H1 (cell line): ENCODE measurements around the gene PITRM1. TPM values are rescaled to one million over a fixed set of nuclear protein-coding genes. Genes with fewer than 3 reads are reported as not detected.

Experiments used
- CTCF ChIA-PET: fragments of 300-600 bp; sonication (Branson Sonifier 250); formaldehyde crosslinking; loops from one replicate; lab custom pipeline; 2021; ENCODE audit not compliant: partially characterized antibody; lab: Charles Lee
- POLR2A ChIA-PET: fragments of 300-600 bp; sonication (Branson Sonifier 250); formaldehyde crosslinking; loops from one replicate; lab custom pipeline; 2021; ENCODE audit warnings: inconsistent platforms; ENCODE audit not compliant: partially characterized antibody; lab: Charles Lee
- DNase-seq, 2 experiments: peaks; one replicate each; pipeline versions ENCODE4 v3.0.0 to v3.0.0-alpha.2; 2010 to 2022; ENCODE audit warnings: low spot score in 2 of 2, low read depth in 1 of 2, mixed read lengths in 1 of 2
- FAIRE-seq: peaks from 2 replicates; lab custom pipeline; 2011; peaks lifted over from hg19 to GRCh38; lab: Jason Lieb, UNC
- H2AFZ ChIP-seq: 2 replicates; pipeline ENCODE4 v1.8.1; 2012; ENCODE audit warnings: low read length, inconsistent platforms
- H2AK5ac ChIP-seq: 2 replicates; pipeline ENCODE4 v1.6.1; 2013; ENCODE audit warnings: low read depth, low read length
- H2BK120ac ChIP-seq: replicated peaks from 2 replicates; pipeline ENCODE3; 2013; ENCODE audit warnings: low read depth, low read length, inconsistent platforms
- H2BK12ac ChIP-seq: 2 replicates; pipeline ENCODE4 v1.6.1; 2013; ENCODE audit warnings: low read depth, low read length
- H2BK15ac ChIP-seq: 2 replicates; pipeline ENCODE4 v1.6.1; 2013; ENCODE audit warnings: low read length
- H2BK20ac ChIP-seq: 2 replicates; pipeline ENCODE4 v1.6.1; 2013; ENCODE audit warnings: low read length
- H2BK5ac ChIP-seq: 2 replicates; pipeline ENCODE4 v1.6.1; 2013; ENCODE audit warnings: low read depth, low read length
- H3K14ac ChIP-seq: 2 replicates; pipeline ENCODE4 v1.6.1; 2013; ENCODE audit warnings: inconsistent platforms; ENCODE audit not compliant: insufficient read length
- H3K18ac ChIP-seq: 2 replicates; pipeline ENCODE4 v1.6.1; 2013; ENCODE audit warnings: low read length; ENCODE audit errors: extremely low read depth
- H3K23ac ChIP-seq: 2 replicates; pipeline ENCODE4 v1.6.1; 2013; ENCODE audit warnings: inconsistent platforms; ENCODE audit not compliant: insufficient read length
- H3K23me2 ChIP-seq: 2 replicates; pipeline ENCODE4 v1.6.1; 2013; ENCODE audit warnings: low read depth, low read length
- H3K27ac ChIP-seq: 2 replicates; pipeline ENCODE4 v1.6.1; 2011; ENCODE audit warnings: low read depth, low read length, inconsistent platforms
- H3K27me3 ChIP-seq, 4 experiments: replicated peaks in 1 of 4; 1 replicate in 1 of 4; 2 replicates in 3 of 4; pipeline versions ENCODE4 v1.6.1 to v1.8.1; 2011 to 2013; ENCODE audit warnings: low read length in 3 of 4, mild to moderate bottlenecking in 3 of 4, inconsistent platforms in 2 of 4, mixed read lengths in 2 of 4, moderate library complexity in 1 of 4; ENCODE audit not compliant: control insufficient read depth in 3 of 4, insufficient read depth in 3 of 4; ENCODE audit errors: extremely low read depth in 1 of 4
- H3K36me3 ChIP-seq, 4 experiments: 2 replicates each; pipeline versions ENCODE4 v1.6.1 to v1.8.1; 2011 to 2013; ENCODE audit warnings: mild to moderate bottlenecking in 4 of 4, low read length in 3 of 4, moderate library complexity in 2 of 4, control low read depth in 1 of 4, inconsistent platforms in 1 of 4; ENCODE audit not compliant: insufficient read depth in 4 of 4, control insufficient read depth in 2 of 4
- H3K4ac ChIP-seq: replicated peaks from 2 replicates; pipeline ENCODE3; 2013; ENCODE audit warnings: low read length, low read depth, mixed read lengths, inconsistent platforms; ENCODE audit not compliant: insufficient read length
- H3K4me1 ChIP-seq, 4 experiments: replicated peaks in 1 of 4; 1 replicate in 1 of 4; 2 replicates in 3 of 4; pipeline versions ENCODE4 v1.6.1 to v1.8.1; 2011 to 2013; ENCODE audit warnings: low read length in 3 of 4, inconsistent platforms in 2 of 4, mixed read lengths in 1 of 4; ENCODE audit not compliant: insufficient read depth in 4 of 4, control insufficient read depth in 3 of 4
- H3K4me2 ChIP-seq, 2 experiments: 2 replicates each; pipeline versions ENCODE4 v1.6.1 to v1.8.1; 2011 to 2013; ENCODE audit warnings: low read depth in 2 of 2, low read length in 2 of 2, control low read depth in 1 of 2, inconsistent platforms in 1 of 2, mild to moderate bottlenecking in 1 of 2; ENCODE audit not compliant: insufficient read depth in 1 of 2
- H3K4me3 ChIP-seq, 4 experiments: fragments of 200-600, 300-600 bp in 1 of 4; sonication (generic), shearing (Covaris generic), sonication (Bioruptor Twin) in 1 of 4; 2 replicates each; pipeline versions ENCODE4 v1.5.1 to v1.8.1; 2011 to 2016; ENCODE audit warnings: low read length in 4 of 4, low read depth in 3 of 4, control low read depth in 2 of 4, inconsistent platforms in 2 of 4, mild to moderate bottlenecking in 2 of 4, mixed read lengths in 1 of 4, moderate library complexity in 1 of 4; ENCODE audit not compliant: insufficient read depth in 2 of 4; ENCODE audit errors: extremely low read depth in 1 of 4
- H3K56ac ChIP-seq: replicated peaks from 2 replicates; pipeline ENCODE3; 2013; ENCODE audit warnings: low read depth, mild to moderate bottlenecking, mixed read lengths, low read length, inconsistent platforms; ENCODE audit not compliant: insufficient read length
- H3K79me1 ChIP-seq: 2 replicates; pipeline ENCODE4 v1.6.1; 2013; ENCODE audit warnings: low read depth, low read length, control low read depth
- H3K79me2 ChIP-seq, 2 experiments: 2 replicates each; pipeline versions ENCODE4 v1.6.1 to v1.8.1; 2012 to 2013; ENCODE audit warnings: low read length in 2 of 2, mild to moderate bottlenecking in 2 of 2, inconsistent platforms in 1 of 2; ENCODE audit not compliant: insufficient read depth in 2 of 2, control insufficient read depth in 1 of 2
- H3K9ac ChIP-seq, 4 experiments: replicated peaks in 1 of 4; 1 replicate in 1 of 4; 2 replicates in 3 of 4; pipeline versions ENCODE4 v1.6.1 to v1.8.1; 2011 to 2013; ENCODE audit warnings: low read depth in 3 of 4, low read length in 3 of 4, control low read depth in 2 of 4, mild to moderate bottlenecking in 2 of 4, moderate library complexity in 2 of 4, inconsistent platforms in 1 of 4; ENCODE audit errors: extremely low read depth in 1 of 4
- H3K9me3 ChIP-seq, 2 experiments: 2 replicates each; pipeline versions ENCODE4 v1.6.1 to v1.8.1; 2012 to 2013; ENCODE audit warnings: mild to moderate bottlenecking in 2 of 2, moderate library complexity in 2 of 2, control low read depth in 1 of 2, inconsistent platforms in 1 of 2, low read depth in 1 of 2, low read length in 1 of 2, mixed read lengths in 1 of 2; ENCODE audit not compliant: insufficient read depth in 2 of 2
- H4K20me1 ChIP-seq, 2 experiments: replicated peaks in 1 of 2; 2 replicates each; pipeline versions ENCODE3 to v1.8.1; 2011 to 2013; ENCODE audit warnings: inconsistent platforms in 2 of 2, low read length in 2 of 2, mild to moderate bottlenecking in 1 of 2; ENCODE audit not compliant: insufficient read depth in 2 of 2, control insufficient read depth in 1 of 2
- H4K5ac ChIP-seq: 2 replicates; pipeline ENCODE4 v1.6.1; 2013; ENCODE audit warnings: low read length, low read depth, mixed read lengths, inconsistent platforms; ENCODE audit not compliant: insufficient read length
- H4K8ac ChIP-seq: 2 replicates; pipeline ENCODE4 v1.8.0; 2013; ENCODE audit warnings: mild to moderate bottlenecking, moderate library complexity, low read length, inconsistent platforms; ENCODE audit not compliant: insufficient read depth; ENCODE audit errors: extremely low read depth
- H4K91ac ChIP-seq: replicated peaks from 2 replicates; pipeline ENCODE3; 2013; ENCODE audit warnings: low read length, mixed read lengths, inconsistent platforms; ENCODE audit not compliant: insufficient read length
- MAFK ChIP-seq: IDR thresholded peaks from 2 replicates; pipeline ENCODE4 v1.6.1; 2012; ENCODE audit warnings: low read depth, mild to moderate bottlenecking, improper control_type of control experiment, low read length
- PHF8 ChIP-seq: fragments of 200-600 bp; sonication (generic); conservative IDR thresholded peaks from 2 replicates; pipeline ENCODE4 v1.7.1; 2012; ENCODE audit warnings: low read depth, mild to moderate bottlenecking, inconsistent platforms, low read length, moderate library complexity
- WGBS, 2 experiments: shearing (Covaris generic) in 1 of 2; methylation state at CpG; one replicate each; pipeline versions ENCODE4 v1.1.6 to v1.1.7; 2013 to 2015; ENCODE audit warnings: low lambda C conversion rate in 2 of 2, mixed read lengths in 2 of 2, inconsistent platforms in 1 of 2, low coverage in 1 of 2, missing lambda C conversion rate in 1 of 2; ENCODE audit not compliant: insufficient replicate concordance in 2 of 2, insufficient coverage in 1 of 2, insufficient read length in 1 of 2; ENCODE audit errors: extremely low coverage in 1 of 2, missing lambda C conversion rate in 1 of 2; 5-methylcytosine and 5-hydroxymethylcytosine counted together
- polyA plus RNA-seq, 7 experiments: library from polyadenylated mRNA; depleted of rRNA in 3 of 7; stranded (reverse) in 5 of 7; unstranded in 2 of 7; fragments of >200 nt in 5 of 7; fragments of 200-250 nt in 2 of 7; gene quantifications; 1 replicate in 5 of 7; 2 replicates in 1 of 7; 4 replicates in 1 of 7; pipeline versions ENCODE4 v1.2.1 to v1.2.3, GENCODE V29; 2011 to 2013; ENCODE audit warnings: missing spikeins in 2 of 7, mixed read lengths in 2 of 7
- total RNA-seq: library from RNA; stranded (reverse); fragmentation: NEBNext Ultra II Directional; extraction: Animal tissue kit (Norgen Biotek cat#: 25700); gene quantifications from 2 replicates; pipeline ENCODE4 v1.2.1, GENCODE V29; 2021

The PITRM1 gene
- total and polyA plus RNA-seq, 2 of the 8 experiments (the other 6 are each of a cell fraction or from before 2014, with no cell fraction given): 18.6 to 31.5 TPM

- no peak overlapping the region for H4K5ac ChIP-seq
- no peak overlapping the region for H2AK5ac ChIP-seq
- H3K18ac ChIP-seq: no peak overlapping the region
- peaks cover 0 to 3% of the 10 kb centered on the region in 2 experiments for H4K20me1 ChIP-seq
- no peaks in the 10 kb centered on the region; a peak in 1 of 4 replicates for H3K9me3 ChIP-seq
- H4K8ac ChIP-seq: no peak overlapping the region; the same call in 1 of the 2 replicates
- TF ChIP-seq PHF8: no peak
- TF ChIP-seq MAFK: no peak
- no peaks in the 10 kb centered on the region for H3K79me2 ChIP-seq
- WGBS, 2 experiments: 98% methylated on average over 4 of the region's 4 CpGs; no CpG with 5 or more reads in 1 of the 2 experiments
- DNase-seq (no peak), FAIRE-seq (no peak)
- H3K36me3 ChIP-seq: peaks cover 13 to 68% (median 54%) of the 10 kb centered on the region in 4 experiments
- no peak overlapping the region for H3K4ac ChIP-seq
- H3K23ac ChIP-seq: no peak overlapping the region
- H2AFZ ChIP-seq: no peak overlapping the region
- no peak overlapping the region for H4K91ac ChIP-seq
- H3K23me2 ChIP-seq: no peaks in the 10 kb centered on the region
- no peaks in the 10 kb centered on the region for H3K4me1 ChIP-seq
- H2BK15ac ChIP-seq: no peak overlapping the region
- H3K79me1 ChIP-seq: no peaks in the 10 kb centered on the region; the same call in 1 of the 2 replicates
- ChIA-PET CTCF (no interaction called here), POLR2A (interaction anchor here (1.3 kb wide), 1 partner anchor 21 kb away, joined by 3 read pairs; no protein-coding TSS in a partner anchor)
- no peak overlapping the region for H2BK20ac ChIP-seq
- no peak overlapping the region for H3K56ac ChIP-seq
- no peaks in the 10 kb centered on the region for H3K27me3 ChIP-seq
- no peak overlapping the region for H2BK120ac ChIP-seq
- H2BK12ac ChIP-seq: no peak overlapping the region
- H3K14ac ChIP-seq: no peak overlapping the region
- H2BK5ac ChIP-seq: no peak overlapping the region
- no peak overlapping the region for H3K4me3 ChIP-seq
- no peak overlapping the region for H3K27ac ChIP-seq
- no peak overlapping the region for H3K9ac ChIP-seq
- H3K4me2 ChIP-seq: no peak overlapping the region
Observed at GRCh38 chr10:3131098-3131497, 41.5 kb downstream of the PITRM1 start.
